ENCODE measurements around the gene XPNPEP1.

The XPNPEP1 gene

DNA sequence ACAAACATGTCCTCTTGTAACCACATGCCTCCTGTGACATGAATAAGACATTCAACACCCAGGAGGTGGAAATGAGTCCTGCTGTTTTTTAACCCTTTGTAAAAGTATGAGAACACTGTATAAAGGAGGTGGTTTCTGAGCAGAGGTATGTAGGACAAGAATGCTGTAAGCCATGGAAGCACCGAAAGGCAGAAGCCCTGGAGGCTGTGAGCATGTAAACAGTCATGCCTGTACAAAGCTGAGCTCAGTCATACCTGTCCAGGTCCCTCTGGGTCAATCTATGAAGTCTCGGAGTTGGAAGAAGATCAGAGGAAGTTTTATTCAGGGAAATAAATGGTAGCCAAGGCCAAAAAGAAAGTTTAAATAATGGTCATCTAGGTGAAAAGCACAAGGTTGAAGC is 34.7 kb upstream of the XPNPEP1 start:
- Histone ChIP-seq H3K4me2 (ENCODE audit: low read depth, low read length, poor library complexity, severe bottlenecking) (no peak overlapping the region), H3K4me3 (ENCODE audit: insufficient read depth, low read length, poor library complexity, severe bottlenecking) (no peak overlapping the region), H3K36me3 (ENCODE audit: low read length) (no peaks in the 10 kb centered on the region), H2AFZ (ENCODE audit: low read depth, low read length, severe bottlenecking) (no peak overlapping the region), H3K27ac (ENCODE audit: low read depth, low read length) (no peak overlapping the region), H3K9me3 (ENCODE audit: insufficient read depth, low read length) (no peaks in the 10 kb centered on the region), H4K20me1 (ENCODE audit: low read depth, low read length) (no peaks in the 10 kb centered on the region), H3K79me2 (ENCODE audit: insufficient read depth, low read length) (no peaks in the 10 kb centered on the region), H3K9ac (ENCODE audit: low read length) (no peak overlapping the region), H3K9me2 (replicated peaks; ENCODE audit: insufficient read depth, low read length) (no peaks in the 10 kb centered on the region), H3K27me3 (ENCODE audit: low read length) (no peaks in the 10 kb centered on the region), H3F3A (ENCODE audit: insufficient read depth) (no peaks in the 10 kb centered on the region)
- TF ChIP-seq, protein P1, sequence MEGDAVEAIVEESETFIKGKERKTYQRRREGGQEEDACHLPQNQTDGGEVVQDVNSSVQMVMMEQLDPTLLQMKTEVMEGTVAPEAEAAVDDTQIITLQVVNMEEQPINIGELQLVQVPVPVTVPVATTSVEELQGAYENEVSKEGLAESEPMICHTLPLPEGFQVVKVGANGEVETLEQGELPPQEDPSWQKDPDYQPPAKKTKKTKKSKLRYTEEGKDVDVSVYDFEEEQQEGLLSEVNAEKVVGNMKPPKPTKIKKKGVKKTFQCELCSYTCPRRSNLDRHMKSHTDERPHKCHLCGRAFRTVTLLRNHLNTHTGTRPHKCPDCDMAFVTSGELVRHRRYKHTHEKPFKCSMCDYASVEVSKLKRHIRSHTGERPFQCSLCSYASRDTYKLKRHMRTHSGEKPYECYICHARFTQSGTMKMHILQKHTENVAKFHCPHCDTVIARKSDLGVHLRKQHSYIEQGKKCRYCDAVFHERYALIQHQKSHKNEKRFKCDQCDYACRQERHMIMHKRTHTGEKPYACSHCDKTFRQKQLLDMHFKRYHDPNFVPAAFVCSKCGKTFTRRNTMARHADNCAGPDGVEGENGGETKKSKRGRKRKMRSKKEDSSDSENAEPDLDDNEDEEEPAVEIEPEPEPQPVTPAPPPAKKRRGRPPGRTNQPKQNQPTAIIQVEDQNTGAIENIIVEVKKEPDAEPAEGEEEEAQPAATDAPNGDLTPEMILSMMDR (IDR thresholded peaks at IDR 0.05; ENCODE audit: insufficient read depth, low read length, poor library complexity, severe bottlenecking): no peak
- no peak for TF ChIP-seq EZH2phosphoT487 (conservative IDR thresholded peaks at IDR 0.05; ENCODE audit: low read length)

DNA sequence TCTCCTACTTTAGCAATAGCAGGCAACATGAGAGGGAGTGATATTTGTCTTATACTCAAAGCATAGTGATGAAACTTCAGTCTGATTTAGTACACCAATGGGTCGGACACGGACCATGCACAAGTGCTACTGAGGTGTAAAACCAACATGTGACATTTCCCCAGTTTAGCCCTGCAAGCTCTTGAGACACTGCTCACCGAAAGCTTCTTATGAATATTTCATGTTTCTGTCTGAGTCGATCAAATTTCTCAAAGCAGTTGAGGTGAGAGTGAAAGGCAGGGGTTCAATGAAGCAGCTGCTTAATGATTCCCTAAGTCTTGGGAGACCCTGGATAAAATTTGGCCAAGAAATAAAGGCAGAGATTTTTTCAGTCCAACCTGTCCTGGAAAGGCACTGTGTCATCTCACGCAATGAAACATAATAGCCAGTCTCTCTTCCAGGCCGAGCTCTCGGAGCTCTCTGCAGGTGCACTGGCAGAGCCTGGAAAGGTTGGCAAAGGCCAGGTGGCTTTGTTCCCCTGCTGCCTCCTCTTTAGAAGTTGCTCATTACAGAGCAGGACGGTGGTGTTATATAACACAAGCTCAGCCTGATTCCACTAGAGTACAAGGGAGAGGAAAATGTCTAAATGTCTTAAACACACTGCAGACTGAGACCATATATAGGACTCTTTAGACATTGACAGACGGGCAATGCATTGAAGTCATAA is 33.9 kb upstream of the XPNPEP1 start:
- TF ChIP-seq EZH2phosphoT487 (conservative IDR thresholded peaks at IDR 0.05; ENCODE audit: low read length): no peak
- TF ChIP-seq, protein P1 (IDR thresholded peaks at IDR 0.05; ENCODE audit: insufficient read depth, low read length, poor library complexity, severe bottlenecking): no peak
- Histone ChIP-seq H3K9me2 (replicated peaks; ENCODE audit: insufficient read depth, low read length) (no peaks in the 10 kb centered on the region), H2AFZ (ENCODE audit: low read depth, low read length, severe bottlenecking) (peak overlapping the region; percentile 49), H3K79me2 (ENCODE audit: insufficient read depth, low read length) (no peaks in the 10 kb centered on the region), H3K9me3 (ENCODE audit: insufficient read depth, low read length) (no peaks in the 10 kb centered on the region), H3K27ac (ENCODE audit: low read depth, low read length) (no peak overlapping the region), H4K20me1 (ENCODE audit: low read depth, low read length) (no peaks in the 10 kb centered on the region), H3K36me3 (ENCODE audit: low read length) (no peaks in the 10 kb centered on the region), H3F3A (ENCODE audit: insufficient read depth) (no peaks in the 10 kb centered on the region), H3K9ac (ENCODE audit: low read length) (no peak overlapping the region), H3K27me3 (ENCODE audit: low read length) (no peaks in the 10 kb centered on the region), H3K4me3 (ENCODE audit: insufficient read depth, low read length, poor library complexity, severe bottlenecking) (no peak overlapping the region), H3K4me2 (ENCODE audit: low read depth, low read length, poor library complexity, severe bottlenecking) (no peak overlapping the region)

DNA sequence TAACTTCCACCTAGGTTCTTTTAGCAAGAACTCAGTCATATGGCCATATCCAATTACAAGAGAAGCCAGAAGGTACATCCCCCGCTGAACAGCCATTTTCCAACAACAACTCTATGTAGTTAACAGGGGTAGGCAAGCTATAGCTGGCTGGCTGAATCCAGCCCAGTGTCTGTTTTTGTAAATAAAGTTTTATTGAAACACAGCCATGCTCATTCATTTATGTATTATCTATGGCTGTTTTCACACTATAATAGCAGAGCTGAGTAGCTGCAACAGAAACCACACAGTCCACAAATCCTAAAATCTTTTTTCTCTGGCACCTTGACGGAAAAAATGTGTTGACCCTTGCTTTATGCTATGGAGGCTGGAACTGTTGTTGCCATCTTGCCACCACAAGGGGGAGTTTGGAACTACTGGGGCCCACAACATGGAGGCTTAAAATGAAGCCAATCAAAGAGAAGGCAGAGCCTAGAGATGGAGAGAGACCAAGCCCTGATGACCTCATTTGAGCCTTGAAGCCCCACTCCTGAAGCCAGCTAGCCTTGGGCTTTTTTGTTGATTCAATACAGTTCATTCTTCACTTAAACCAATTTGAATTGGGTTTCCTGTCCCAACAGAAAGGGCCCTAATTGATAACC is 33.3 kb upstream of the XPNPEP1 start:
- H3K4me2 ChIP-seq (ENCODE audit: low read depth, low read length, poor library complexity, severe bottlenecking): no peak overlapping the region
- no peaks in the 10 kb centered on the region for H4K20me1 ChIP-seq (ENCODE audit: low read depth, low read length)
- no peak overlapping the region for H3K9ac ChIP-seq (ENCODE audit: low read length)
- H2AFZ ChIP-seq (ENCODE audit: low read depth, low read length, severe bottlenecking): peak overlapping the region; percentile 49
- H3K79me2 ChIP-seq (ENCODE audit: insufficient read depth, low read length): no peaks in the 10 kb centered on the region
- no peaks in the 10 kb centered on the region for H3K9me2 ChIP-seq (replicated peaks; ENCODE audit: insufficient read depth, low read length)
- H3F3A ChIP-seq (ENCODE audit: insufficient read depth): no peaks in the 10 kb centered on the region
- TF ChIP-seq EZH2phosphoT487 (conservative IDR thresholded peaks at IDR 0.05; ENCODE audit: low read length): no peak
- TF ChIP-seq, protein P1 (IDR thresholded peaks at IDR 0.05; ENCODE audit: insufficient read depth, low read length, poor library complexity, severe bottlenecking): peak; percentile 64
- no peaks in the 10 kb centered on the region for H3K27me3 ChIP-seq (ENCODE audit: low read length)
- H3K9me3 ChIP-seq (ENCODE audit: insufficient read depth, low read length): no peaks in the 10 kb centered on the region
- H3K36me3 ChIP-seq (ENCODE audit: low read length): no peaks in the 10 kb centered on the region
- H3K4me3 ChIP-seq (ENCODE audit: insufficient read depth, low read length, poor library complexity, severe bottlenecking): no peak overlapping the region
- H3K27ac ChIP-seq (ENCODE audit: low read depth, low read length): no peak overlapping the region

All from SU-DHL-6 (cell line).